T-helper 22 cell (primary cell): ENCODE results near the gene RNF182.
"Not testable (repeated sequence)": the region's sequence is repeated elsewhere in the genome, so short reads cannot be mapped to it uniquely, and the experiment has no call there.

ENCODE experiments used
- DNase-seq: peaks from one replicate; pipeline ENCODE4 v3.0.0-alpha.2; 2020; ENCODE audit warnings: low read depth

The RNF182 gene, protein sequence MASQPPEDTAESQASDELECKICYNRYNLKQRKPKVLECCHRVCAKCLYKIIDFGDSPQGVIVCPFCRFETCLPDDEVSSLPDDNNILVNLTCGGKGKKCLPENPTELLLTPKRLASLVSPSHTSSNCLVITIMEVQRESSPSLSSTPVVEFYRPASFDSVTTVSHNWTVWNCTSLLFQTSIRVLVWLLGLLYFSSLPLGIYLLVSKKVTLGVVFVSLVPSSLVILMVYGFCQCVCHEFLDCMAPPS

DNA sequence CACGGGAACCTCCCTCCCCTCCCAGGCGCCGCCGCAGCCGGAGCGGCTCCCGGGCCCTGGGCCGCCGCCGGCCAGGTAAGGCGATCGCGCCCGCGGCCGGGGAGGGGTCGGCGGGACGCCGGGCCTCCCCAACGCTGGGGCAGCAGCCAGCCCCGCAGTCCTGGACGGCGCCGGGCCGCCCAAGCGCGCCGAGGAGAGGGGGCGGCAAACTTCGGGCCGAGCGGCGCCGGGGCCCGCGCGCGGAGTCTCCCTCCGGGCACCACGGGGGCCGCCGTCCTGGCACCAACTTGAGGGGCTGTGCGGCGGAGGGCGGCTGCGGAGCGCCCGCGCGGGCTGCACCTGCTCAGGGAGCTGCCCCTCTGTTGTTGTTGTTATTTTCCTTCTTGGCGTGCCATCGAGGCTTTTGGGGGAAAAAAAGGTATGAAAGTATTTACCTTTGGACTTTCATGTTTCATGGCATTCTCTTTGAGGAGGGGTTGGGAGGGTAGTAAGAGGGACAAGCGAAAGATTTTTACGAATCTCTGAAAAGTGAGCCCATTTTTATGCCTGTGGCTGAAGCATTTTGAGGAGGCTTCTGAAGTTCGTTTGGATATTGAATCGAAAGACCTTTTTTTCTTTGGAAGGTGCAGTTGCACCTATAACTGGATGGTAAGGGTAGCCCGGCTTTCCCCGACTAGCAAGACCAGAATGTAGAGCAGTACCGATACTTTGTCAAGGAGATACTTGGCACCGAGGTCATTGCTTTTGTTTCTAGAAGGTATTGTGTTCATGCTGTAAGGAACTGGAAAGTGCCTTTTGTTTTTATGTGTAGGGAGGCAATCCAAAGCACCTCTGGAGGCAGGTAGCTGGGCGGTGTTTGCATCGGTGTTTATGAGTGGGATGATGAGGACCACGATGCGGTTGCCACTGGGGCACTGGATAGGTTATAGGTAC lies at the start of gene RNF182:
Gene RNF182, plus strand, starts transcription at position 4 of the 933 bp plus-strand sequence. CDS start 52,168 bp downstream, outside the sequence.
- DNase-seq: no peak

DNA sequence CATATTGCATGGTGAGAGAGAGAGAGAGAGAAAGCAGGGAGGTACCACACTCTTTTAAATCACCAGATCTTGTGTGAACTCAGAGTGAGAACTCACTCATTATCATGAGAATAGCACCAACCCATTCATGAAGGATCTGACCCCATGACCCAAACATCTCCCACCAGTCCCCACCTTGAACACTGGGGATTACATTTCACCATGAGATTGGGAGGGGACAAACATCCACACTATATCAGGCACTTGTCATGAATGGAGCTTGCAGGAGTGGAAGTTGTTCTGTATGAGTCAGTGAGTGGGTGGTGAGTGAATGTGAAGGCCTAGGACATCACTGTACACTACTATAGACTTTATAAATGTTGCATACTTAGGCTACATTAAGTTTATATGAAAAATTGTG lies 47.7 kb upstream of the RNF182 start:
- no peak for DNase-seq

DNA sequence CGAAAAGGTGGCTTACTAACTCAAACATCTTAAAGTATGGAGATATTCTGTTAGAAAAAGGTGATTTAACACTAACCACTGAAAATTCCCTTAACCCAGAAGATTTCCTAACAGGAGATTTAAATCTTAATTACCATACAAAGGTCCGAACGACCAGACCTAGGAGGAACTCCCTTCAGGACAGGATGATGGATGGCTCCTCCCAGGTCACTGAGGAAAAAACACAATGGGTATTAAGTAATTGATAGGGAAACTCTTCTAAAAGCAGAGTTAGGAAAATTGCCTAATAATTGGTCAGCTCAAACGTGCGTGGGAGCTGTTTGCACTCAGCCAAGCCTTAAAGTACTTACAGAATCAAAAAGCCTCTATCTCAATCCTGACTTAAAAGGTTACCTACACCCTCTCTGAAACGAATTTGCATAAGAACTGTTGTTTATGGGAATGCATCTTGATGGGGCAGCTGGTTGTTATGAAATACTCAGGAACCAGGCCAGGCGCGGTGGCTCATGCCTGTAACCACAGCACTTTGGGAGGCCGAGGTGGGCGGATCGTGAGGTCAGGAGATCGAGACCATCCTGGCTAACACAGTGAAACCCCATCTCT lies 44.6 kb upstream of the RNF182 start:
- DNase-seq: not testable (repeated sequence)

DNA sequence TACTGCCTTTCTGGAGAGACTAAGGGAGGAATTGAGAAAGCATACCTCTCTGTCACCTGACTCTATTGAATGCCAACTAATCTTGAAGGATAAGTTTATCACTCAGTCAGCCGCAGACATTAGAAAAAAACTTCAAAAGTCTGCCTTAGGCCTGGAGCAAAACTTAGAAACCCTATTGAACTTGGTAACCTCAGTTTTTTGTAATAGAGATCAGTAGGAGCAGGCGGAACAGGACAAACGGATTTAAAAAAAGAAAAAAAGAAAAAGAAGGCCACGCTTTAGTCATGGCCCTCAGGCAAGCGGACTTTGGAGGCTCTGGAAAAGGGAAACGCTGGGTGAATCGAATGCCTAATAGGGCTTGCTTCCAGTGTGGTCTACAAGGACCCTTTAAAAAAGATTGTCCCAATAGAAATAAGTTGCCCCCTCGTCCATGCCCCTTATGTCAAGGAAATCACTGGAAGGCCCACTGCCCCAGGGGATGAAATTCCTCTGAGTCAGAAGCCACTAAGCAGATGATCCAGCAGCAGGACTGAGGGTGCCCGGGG lies 43.1 kb upstream of the RNF182 start:
- DNase-seq: no peak

DNA sequence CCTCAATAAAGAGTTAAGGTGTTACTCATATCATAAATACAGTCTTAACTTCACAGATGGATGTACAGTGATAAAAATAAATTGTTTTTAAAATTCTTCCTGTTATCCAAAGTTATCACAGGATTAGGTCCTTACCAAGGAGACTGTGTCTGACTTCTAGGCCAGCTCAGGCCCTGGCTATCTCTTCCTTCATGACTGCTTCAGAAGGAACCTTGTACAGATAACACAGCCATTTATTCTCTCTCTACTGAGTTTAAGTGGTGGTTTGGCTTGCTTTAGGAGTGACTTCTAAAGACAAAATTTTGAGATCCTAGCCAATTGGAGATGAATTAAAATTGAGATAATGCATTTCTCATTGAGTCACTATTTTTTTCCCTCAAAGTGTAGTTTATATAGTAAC lies 40.8 kb upstream of the RNF182 start:
- DNase-seq: no peak

DNA sequence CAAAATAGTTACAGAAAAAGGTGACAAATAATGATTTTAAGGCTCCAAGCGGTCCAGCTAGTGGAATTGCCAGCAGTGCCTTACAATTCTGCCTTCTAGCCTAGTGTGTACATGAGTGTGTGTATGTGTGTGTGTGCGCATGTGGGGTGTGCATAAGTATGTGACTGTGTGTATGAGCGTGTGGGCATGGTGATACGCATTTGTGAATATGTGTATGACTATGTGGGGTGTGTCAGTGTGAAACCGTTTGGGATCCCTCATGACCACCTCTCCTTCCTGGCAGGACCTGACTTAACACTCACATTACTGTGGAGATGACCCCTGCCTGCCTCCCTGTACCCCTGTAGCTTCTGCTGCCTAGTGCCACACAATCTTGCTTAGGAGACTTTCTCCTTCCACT lies 40.4 kb upstream of the RNF182 start:
- no peak for DNase-seq

DNA sequence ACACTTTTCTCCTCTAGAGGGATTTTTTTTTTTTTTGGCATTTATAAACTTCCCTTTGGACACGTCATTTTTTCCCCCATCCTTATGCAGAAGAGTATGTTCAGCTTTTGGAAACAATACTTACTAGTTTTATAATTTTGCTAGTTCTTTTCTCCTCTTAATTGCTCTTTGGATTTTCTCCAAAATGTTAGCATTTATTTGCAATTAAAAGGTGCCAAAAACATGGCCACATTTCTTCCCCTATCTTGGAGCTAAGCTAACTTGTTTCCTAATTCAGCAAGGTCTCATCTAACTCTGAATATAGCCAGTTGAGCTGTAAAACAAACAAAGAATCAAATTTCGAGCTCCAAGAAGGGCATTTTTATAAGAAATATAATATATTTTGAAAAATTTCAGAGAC lies 39.2 kb upstream of the RNF182 start:
- no peak for DNase-seq

DNA sequence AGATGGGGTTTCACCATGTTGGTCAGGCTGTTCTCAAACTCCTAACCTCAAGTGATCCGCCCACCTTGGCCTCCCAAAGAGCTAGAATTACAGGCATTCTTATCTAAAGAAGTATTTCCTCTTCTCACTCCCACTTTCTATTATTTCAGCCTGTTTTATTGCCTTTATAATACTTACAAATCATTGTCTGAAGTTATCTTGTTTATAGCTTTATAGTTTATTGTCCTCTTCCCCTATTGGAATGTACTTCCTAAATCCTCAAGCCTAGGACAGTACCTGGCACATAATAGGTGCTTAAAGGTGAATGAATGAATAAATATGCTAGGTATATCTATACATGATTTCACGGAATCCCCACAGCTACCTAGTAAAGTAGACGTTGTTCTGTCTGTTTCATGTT lies 37.8 kb upstream of the RNF182 start:
- DNase-seq: no peak

DNA sequence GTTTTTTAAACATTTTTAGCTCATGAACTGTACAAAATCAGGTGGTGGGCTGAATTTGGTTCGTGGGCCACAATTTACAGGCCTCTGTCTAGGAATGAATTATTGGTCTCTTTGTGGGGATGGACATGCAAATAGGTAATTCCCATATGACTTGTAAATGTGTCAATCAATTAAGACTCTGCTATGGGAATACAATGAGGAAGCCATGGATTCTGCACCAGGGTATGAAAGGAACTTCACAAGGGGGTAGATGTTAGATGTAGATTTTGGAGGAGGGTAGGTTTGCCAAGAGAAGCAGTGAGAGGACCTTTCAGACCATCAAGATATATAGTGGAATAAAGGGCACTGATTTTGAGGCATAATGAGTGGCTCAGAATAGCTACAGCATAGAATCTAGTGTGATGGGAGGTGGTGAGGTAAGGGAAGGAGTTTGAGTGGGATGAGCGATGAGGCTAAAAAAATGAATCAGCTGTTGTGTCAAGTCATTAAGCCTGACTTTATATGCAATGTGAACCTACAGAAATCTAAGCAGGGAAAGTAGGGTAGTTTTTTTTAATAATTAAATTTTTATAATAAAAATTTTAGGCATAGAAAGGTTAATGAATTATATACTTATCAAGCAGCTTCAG lies 32.6 kb upstream of the RNF182 start:
- no peak for DNase-seq

DNA sequence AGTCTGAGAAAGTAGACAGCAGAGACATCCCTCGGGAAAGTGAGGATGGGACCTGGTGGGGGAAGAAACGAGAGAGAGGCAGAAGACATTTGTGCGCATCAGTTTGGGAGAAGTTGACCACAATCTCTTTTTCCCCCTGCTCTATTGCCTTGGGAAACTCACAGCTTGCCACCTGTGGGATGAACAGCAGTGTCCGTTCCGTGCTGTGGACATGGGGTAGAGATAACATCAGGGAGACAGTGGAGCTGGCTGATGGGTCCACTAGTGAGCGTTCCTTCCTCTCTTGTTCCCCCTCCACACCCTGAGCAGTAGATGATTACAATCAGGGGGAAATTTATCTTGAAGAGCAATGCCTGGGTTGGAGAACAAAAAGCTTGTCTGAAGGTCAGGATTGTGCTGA lies 21.8 kb upstream of the RNF182 start:
- DNase-seq: no peak

DNA sequence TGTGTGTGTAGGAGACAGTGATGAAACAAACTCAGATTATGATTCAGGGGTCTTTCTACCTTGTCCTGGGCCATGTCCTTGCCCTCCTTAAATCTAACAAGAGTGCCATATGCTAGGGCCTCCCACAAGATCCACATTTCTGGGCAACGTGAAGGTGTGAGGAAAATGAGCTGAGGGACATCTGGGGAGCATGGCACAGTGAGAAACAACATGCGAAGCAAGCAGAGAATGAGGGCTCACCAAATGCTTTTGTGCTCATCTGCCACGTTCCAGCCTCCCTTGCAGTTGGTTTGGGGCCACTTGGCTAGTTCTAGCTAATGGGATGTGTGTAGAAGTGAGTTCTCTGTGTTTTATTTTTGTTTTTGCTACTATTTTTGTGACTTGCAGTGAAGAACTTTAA lies 21.4 kb upstream of the RNF182 start:
- no peak for DNase-seq

DNA sequence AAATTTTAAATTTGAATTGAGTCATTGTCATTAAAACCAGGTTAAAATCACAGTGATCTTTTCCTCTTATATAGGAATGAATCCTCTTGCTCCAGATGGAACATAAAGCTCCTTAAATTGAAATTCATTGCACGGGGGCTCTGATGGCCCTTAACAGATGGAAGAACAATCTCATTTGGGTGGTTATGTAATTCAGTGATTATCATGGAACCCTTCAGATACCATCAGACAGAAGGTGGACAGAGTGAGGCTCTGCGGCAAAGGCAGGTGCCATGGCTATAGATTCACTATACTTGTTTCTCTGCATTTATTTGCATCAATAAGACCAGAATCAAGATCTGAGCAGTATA lies 17.8 kb upstream of the RNF182 start:
- no peak for DNase-seq

DNA sequence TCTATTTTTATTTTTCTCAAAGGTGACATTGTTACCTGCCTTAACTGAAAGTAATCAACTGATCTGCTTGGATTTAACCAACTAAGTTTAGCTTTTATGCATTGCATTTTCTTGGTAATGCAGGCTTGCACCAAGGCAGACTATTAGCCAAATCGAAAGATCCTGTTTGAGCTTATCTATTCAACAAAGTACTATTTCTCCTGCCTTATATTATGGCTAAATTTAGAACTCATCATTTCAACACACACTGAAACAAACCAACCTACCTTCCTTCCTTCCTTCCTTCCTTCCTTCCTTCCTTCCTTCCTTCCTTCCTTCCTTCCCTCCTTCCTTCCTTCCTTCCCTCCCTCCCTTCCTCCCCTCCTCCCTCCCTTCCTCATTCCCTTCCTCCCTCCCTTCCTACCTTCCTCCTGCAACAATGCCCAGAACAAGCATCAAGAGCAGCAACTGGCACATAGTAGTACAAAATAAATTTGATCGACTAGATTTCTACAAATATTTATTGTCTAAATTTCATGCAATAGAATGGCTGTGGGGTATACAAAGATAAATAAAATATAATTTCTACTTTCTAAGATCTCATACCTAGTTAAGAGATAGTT lies 17.0 kb upstream of the RNF182 start:
- DNase-seq: no peak

DNA sequence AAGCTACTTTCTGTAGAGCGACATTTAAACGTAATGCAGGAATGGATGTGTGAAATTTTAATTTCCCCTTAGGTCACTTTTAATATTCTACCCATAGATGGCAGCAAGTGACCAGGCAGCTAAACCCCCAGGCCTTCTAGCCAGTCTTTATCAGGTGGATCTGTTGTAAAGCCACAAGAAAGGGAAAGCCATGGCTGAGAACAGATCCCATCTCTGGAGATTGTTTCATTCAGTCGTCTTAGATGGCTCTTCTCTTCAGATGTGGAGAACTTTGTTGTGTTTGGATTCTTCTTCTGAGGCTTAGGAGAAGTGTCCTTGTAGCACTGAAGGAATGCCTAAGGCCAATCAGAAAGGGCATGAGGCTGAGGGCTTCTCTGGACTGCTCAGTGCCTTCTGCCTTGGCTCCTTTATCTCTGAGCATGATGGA lies 15.8 kb upstream of the RNF182 start:
- peak; percentile 29 for DNase-seq

DNA sequence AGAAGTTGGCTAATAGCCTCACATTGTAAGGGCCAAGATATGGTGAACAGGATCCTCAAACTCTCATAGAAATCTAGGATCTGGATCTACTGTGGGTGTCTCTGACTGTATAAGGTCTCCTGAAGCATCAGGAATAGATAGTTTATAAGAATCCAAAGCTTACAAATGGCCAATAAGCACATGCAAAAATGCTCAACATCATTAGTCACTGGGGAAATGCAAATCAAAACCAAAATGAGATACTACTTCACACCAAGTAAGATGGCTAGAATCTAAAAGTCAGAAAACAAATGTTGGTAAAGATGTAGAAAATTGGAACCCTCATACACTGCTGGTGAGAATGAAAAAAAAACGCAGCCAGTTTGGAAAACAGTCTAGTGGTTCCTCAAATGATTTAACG lies 14.3 kb upstream of the RNF182 start:
- DNase-seq: no peak

DNA sequence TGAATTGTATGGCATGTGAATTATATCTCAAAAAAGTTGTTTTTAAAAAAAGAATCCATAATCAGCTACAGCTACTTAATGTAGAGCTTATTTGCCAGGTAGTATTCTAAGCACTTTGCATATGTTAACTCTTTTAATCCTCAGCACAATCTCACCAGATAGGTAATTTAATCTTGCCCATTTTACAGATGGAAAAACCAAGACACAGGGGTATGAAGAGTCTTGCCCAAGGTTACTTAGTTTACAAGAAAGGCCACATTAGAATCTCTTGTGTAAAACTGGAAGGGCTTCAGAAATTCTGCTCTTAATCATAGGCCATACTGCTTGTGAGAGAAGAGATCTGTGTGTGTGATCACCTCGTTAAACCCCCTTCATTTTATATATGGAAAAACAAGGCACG lies 13.4 kb upstream of the RNF182 start:
- DNase-seq: no peak

DNA sequence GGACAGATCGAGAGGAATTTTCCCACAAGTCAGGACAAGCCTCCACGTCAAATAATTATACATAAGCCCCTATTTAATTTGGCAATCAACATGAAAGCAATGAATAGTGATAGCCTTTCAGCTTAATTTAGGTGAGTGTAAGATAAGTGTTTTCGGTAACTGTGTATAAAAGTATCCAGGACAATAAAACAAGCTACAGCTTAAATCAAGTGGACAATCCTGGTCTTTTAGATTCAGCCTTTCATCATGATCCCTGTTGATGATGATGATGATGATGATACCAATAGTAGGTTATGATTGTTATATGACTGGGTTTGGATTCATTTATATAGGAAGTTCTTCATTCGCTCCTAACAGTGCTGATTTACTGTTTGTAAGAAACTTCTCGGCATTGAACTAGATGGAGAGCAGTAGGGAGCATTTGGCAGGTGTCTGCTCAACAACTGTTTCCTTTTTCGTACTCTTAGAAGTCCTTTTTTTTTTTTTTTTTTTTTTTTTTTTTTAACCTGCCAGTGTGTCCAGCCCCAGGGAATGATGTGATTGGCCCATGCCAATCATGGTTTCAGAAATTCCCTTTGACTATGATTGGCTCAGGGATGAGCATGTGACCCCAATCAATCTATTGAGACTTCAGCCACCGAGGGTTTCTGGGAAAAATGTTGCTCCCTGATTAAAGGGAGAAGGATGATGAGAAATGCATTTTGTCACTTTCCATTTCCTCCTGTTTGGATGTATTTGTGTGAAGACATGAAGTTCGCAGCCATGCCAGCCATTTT lies 11.3 kb upstream of the RNF182 start:
- DNase-seq: no peak

DNA sequence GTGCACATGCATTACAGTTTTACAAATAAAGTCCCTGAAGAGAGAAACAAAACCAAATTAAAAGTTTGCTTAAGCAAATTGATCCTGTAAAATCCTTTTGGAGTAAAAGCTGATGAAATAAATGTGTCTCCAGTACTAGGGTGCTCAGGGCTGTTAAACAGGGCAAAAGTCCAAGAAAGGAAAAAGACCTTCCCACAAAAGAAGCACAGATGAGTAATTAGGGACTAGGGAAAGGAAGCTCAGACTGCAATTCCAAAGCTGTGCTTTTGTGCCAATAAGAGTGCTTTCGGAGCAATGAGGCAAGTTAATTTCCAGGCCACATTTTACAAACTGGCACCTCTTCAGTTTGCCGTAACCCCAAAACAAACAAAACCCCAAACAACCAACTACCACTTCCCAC lies 10.4 kb upstream of the RNF182 start:
- no peak for DNase-seq

DNA sequence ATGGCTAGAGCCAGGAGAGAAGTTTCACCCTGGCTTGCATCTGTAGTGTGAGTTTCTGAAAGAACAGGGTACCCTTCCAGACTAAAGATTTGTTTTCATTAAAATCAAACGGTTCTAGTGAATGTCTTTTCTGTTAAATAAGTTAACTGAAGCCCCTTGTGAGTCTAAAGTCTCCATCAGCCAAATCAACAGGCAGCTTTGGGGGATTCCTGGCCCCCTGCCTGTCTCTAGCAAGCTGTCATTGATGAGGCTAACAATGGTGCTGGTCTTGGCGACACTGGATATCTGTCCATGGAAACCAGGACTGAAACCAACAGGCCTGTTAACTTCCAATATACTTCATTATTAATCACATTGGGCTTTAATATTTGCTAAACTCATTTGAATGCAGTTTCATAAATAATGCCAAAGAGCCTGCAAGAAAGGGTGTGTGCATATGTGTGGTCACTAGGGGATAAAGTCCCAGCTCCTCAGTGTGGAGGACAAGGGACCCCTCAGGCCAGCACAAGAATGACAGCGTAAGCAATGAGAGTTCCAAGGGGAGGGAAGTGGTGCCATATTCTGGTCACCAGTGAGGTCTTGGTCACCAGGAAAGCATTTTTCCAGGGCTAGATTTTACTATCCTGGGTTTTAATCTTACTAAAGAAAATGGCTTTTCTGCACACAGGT lies 9.1 kb upstream of the RNF182 start:
- no peak for DNase-seq

DNA sequence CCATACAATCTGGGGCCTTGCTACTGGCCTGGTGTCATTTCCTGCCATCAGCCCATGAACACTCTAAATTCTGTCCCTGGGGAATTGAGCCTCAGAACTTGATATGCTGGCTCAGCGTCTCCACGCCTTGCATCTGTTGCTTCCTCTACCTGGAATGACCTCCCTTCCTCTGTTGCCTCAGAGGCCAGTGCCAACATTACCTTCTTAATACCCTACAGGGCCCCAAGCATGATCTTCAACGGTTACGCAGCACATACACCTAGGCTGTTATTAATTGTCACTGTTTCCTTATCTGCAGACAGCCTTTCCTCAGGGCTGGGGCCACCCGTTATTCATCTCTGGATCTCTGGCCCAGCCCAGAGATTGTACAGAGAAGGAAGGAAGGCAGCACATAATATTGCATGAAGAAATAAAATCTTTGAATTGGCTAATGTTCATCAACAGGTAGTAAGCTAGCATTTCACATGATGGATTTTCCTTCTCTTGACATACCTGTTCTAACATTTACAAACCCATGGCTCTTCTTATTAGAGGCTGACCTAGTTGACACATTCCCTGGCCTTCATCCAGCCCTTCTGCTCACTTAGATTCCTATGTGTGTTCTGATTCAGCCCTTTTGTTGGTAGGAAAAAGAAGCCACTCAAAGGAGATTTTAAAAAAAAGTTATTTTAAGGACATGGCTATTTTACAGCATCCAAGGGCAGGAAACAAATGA lies 8.4 kb upstream of the RNF182 start:
- DNase-seq: no peak
